GM23338 (cell line): ENCODE measurements around the gene EEF1E1. TPM values are rescaled to one million over a fixed set of nuclear protein-coding genes. Genes with fewer than 3 reads are reported as not detected.

Experiments
- ATAC-seq: fragments of 200-7000 bp; cut with Tn5 transposase; 3 replicates; pipeline ENCODE4 v1.9.1; 2020
- DNase-seq: peaks from one replicate; pipeline ENCODE4 v3.0.0-alpha.2; 2015; ENCODE audit warnings: low spot score
- H2AFZ ChIP-seq: fragments of 200-600 bp; sonication (generic); 2 replicates; pipeline ENCODE4 v1.8.0; 2016; ENCODE audit warnings: antibody characterized with exemption, mild to moderate bottlenecking, moderate library complexity
- H3F3A ChIP-seq: fragments of 200-600 bp; sonication (generic); replicated peaks from 2 replicates; pipeline ENCODE4 v1.8.0; 2017; ENCODE audit warnings: antibody characterized with exemption, mixed run types, low read depth
- H3K27ac ChIP-seq: fragments of 200-600 bp; sonication (generic); 2 replicates; pipeline ENCODE4 v1.6.1; 2016; ENCODE audit warnings: low read depth
- H3K27me3 ChIP-seq: fragments of 200-600 bp; sonication (generic); 2 replicates; pipeline ENCODE4 v1.8.0; 2016; ENCODE audit warnings: mild to moderate bottlenecking, mixed run types, moderate library complexity; ENCODE audit not compliant: insufficient read depth
- H3K36me3 ChIP-seq: fragments of 200-600 bp; sonication (generic); 2 replicates; pipeline ENCODE4 v1.8.0; 2016; ENCODE audit warnings: mild to moderate bottlenecking; ENCODE audit not compliant: insufficient read depth
- H3K4me1 ChIP-seq: fragments of 200-600 bp; sonication (generic); 2 replicates; pipeline ENCODE4 v1.8.0; 2016; ENCODE audit warnings: mild to moderate bottlenecking, moderate library complexity; ENCODE audit not compliant: insufficient read depth
- H3K4me2 ChIP-seq: fragments of 200-600 bp; sonication (generic); 2 replicates; pipeline ENCODE4 v1.7.1; 2017; ENCODE audit warnings: mixed run types
- H3K4me3 ChIP-seq: fragments of 200-600 bp; sonication (generic); 2 replicates; pipeline ENCODE4 v1.6.1; 2016; ENCODE audit warnings: mixed run types
- H3K79me2 ChIP-seq: fragments of 200-600 bp; sonication (generic); replicated peaks from 2 replicates; pipeline ENCODE4 v1.8.0; 2017; ENCODE audit warnings: mild to moderate bottlenecking; ENCODE audit not compliant: insufficient read depth
- H3K9me2 ChIP-seq: fragments of 200-600 bp; sonication (generic); 2 replicates; pipeline ENCODE4 v1.8.0; 2017; ENCODE audit not compliant: insufficient read depth
- H4K20me1 ChIP-seq: fragments of 200-600 bp; sonication (generic); replicated peaks from 2 replicates; pipeline ENCODE4 v1.8.0; 2017; ENCODE audit warnings: mild to moderate bottlenecking; ENCODE audit not compliant: insufficient read depth
- H3K27ac Mint-ChIP-seq: 2 replicates; pipeline ENCODE4 v1.8.0; 2020; ENCODE audit warnings: inconsistent platforms, mild to moderate bottlenecking, moderate library complexity, mixed read lengths
- H3K27me3 Mint-ChIP-seq: 3 replicates; pipeline ENCODE4 v1.8.0; 2022; ENCODE audit warnings: low read depth, mild to moderate bottlenecking, moderate library complexity, mixed read lengths, inconsistent platforms; ENCODE audit not compliant: insufficient read depth, poor library complexity
- H3K36me3 Mint-ChIP-seq: 3 replicates; pipeline ENCODE4 v1.8.0; 2021; ENCODE audit warnings: low read depth, mild to moderate bottlenecking, inconsistent platforms, moderate library complexity, mixed read lengths
- H3K4me1 Mint-ChIP-seq: 3 replicates; pipeline ENCODE4 v1.8.0; 2020; ENCODE audit warnings: mild to moderate bottlenecking, inconsistent platforms, mixed read lengths
- H3K4me3 Mint-ChIP-seq: 3 replicates; pipeline ENCODE4 v1.8.0; 2021; ENCODE audit warnings: moderate library complexity, mild to moderate bottlenecking, inconsistent platforms, mixed read lengths
- H3K9me3 Mint-ChIP-seq: 3 replicates; pipeline ENCODE4 v1.8.0; 2020; ENCODE audit warnings: moderate library complexity, mild to moderate bottlenecking, inconsistent platforms, mixed read lengths
- CREB1 ChIP-seq: fragments of 250-450 bp; sonication (Bioruptor Pico); IDR thresholded peaks from 2 replicates; pipeline ENCODE4 v1.5.0; 2020; ENCODE audit warnings: low read depth, mild to moderate bottlenecking, moderate library complexity
- EZH2 ChIP-seq: fragments of 200-600 bp; sonication (generic); IDR thresholded peaks from one replicate; pipeline ENCODE4 v1.8.0; 2017; ENCODE audit warnings: antibody characterized with exemption, mild to moderate bottlenecking, low read depth; ENCODE audit not compliant: unreplicated experiment
- EZH2phosphoT487 ChIP-seq: fragments of 200-600 bp; sonication (generic); IDR thresholded peaks from one replicate; pipeline ENCODE4 v1.8.1; 2018; ENCODE audit warnings: antibody characterized with exemption; ENCODE audit not compliant: unreplicated experiment
- JUNB ChIP-seq: IDR thresholded peaks from one replicate; pipeline ENCODE4 v1.6.1; 2016; ENCODE audit warnings: antibody characterized with exemption; ENCODE audit not compliant: unreplicated experiment
- NANOG ChIP-seq: IDR thresholded peaks from 2 replicates; pipeline ENCODE4 v1.6.1; 2016; ENCODE audit warnings: antibody characterized with exemption, borderline replicate concordance
- POLR2AphosphoS5 ChIP-seq: IDR thresholded peaks from 2 replicates; pipeline ENCODE4 v1.6.1; 2016; ENCODE audit warnings: antibody characterized with exemption, low read depth
- STAT1 ChIP-seq: IDR thresholded peaks from one replicate; pipeline ENCODE4 v1.6.1; 2016; ENCODE audit warnings: antibody characterized with exemption; ENCODE audit not compliant: unreplicated experiment
- ZNF114 ChIP-seq: fragments of 250-450 bp; sonication (Bioruptor Pico); IDR thresholded peaks from 2 replicates; pipeline ENCODE4 v1.5.0; 2020; ENCODE audit warnings: mild to moderate bottlenecking, moderate library complexity
- ZNF331 ChIP-seq: fragments of 250-450 bp; sonication (Bioruptor Pico); IDR thresholded peaks from 2 replicates; pipeline ENCODE4 v1.5.0; 2020; ENCODE audit warnings: low read depth, mild to moderate bottlenecking, moderate library complexity
- ZNF462 ChIP-seq: fragments of 250-450 bp; sonication (Bioruptor Pico); IDR thresholded peaks from 2 replicates; pipeline ENCODE4 v1.5.0; 2020; ENCODE audit warnings: mild to moderate bottlenecking, moderate library complexity
- polyA plus RNA-seq: library from polyadenylated mRNA; unstranded; fragments of >200 nt; fragmentation: Nextera tagmentation; extraction: Ambion mirVana; gene quantifications from 2 replicates; pipeline ENCODE4 v1.2.1, GENCODE V29; 2016
- total RNA-seq: library from RNA; depleted of rRNA; stranded (reverse); fragments of >200 nt; shearing (Covaris generic); gene quantifications from 2 replicates; pipeline ENCODE4 v1.2.3, GENCODE V29; 2014
- TF ChIP-seq, protein P1 (sequence below): IDR thresholded peaks from one replicate; pipeline ENCODE4 v1.6.1; 2018; ENCODE audit warnings: antibody characterized with exemption; ENCODE audit not compliant: unreplicated experiment

EEF1E1 gene
- total and polyA plus RNA-seq, 2 experiments from 2014 or later = 298 to 317 TPM

DNA sequence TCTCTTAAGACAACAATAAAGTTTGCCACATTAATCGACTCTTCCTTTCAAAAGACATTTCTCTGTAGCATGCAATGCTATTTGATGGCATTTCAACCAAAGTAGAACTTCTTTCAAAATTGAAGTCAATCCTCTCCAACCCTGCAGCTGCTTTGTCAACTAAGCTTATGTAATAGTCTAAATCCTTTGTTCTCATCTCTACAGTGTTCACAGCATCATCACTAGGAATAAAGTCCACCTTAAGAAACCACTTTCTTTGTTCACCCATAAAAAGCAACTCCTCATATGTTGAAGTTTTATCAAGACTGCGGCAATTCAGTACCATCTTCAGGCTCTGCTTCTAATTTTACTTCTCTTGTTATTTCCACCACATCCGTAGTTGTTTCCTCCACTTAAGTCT is 26.6 kb downstream of the EEF1E1 start:
- Histone ChIP-seq H3K4me3 (no peak overlapping the region), H3K79me2 (no peaks in the 10 kb centered on the region), H3K9me2 (peaks cover 5% of the 10 kb centered on the region; the same call in 1 of the 2 replicates), H3K4me1 (no peaks in the 10 kb centered on the region), H3F3A (no peaks in the 10 kb centered on the region), H2AFZ (no peak overlapping the region), H3K27ac (no peak overlapping the region), H3K36me3 (peaks cover 5% of the 10 kb centered on the region; the same call in 1 of the 2 replicates), H3K27me3 (no peaks in the 10 kb centered on the region), H3K4me2 (no peak overlapping the region), H4K20me1 (peaks cover 10% of the 10 kb centered on the region; the same call in 1 of the 2 replicates)
- DNase-seq = no peak
- H3K4me1 Mint-ChIP-seq = no peaks in the 10 kb centered on the region
- H3K4me3 Mint-ChIP-seq = no peak overlapping the region
- no peak for ATAC-seq
- peaks cover 3% of the 10 kb centered on the region for H3K27me3 Mint-ChIP-seq
- no peaks in the 10 kb centered on the region for H3K9me3 Mint-ChIP-seq
- H3K27ac Mint-ChIP-seq = no peak overlapping the region
- H3K36me3 Mint-ChIP-seq = peaks cover 26% of the 10 kb centered on the region
- TF ChIP-seq JUNB (no peak), STAT1 (no peak), NANOG (no peak), CREB1 (CRISPR knock-in tag) (no peak), ZNF331 (no peak), ZNF114 (no peak), EZH2phosphoT487 (no peak), POLR2AphosphoS5 (no peak), ZNF462 (CRISPR knock-in tag) (no peak), EZH2 (no peak)
- TF ChIP-seq, protein P1, sequence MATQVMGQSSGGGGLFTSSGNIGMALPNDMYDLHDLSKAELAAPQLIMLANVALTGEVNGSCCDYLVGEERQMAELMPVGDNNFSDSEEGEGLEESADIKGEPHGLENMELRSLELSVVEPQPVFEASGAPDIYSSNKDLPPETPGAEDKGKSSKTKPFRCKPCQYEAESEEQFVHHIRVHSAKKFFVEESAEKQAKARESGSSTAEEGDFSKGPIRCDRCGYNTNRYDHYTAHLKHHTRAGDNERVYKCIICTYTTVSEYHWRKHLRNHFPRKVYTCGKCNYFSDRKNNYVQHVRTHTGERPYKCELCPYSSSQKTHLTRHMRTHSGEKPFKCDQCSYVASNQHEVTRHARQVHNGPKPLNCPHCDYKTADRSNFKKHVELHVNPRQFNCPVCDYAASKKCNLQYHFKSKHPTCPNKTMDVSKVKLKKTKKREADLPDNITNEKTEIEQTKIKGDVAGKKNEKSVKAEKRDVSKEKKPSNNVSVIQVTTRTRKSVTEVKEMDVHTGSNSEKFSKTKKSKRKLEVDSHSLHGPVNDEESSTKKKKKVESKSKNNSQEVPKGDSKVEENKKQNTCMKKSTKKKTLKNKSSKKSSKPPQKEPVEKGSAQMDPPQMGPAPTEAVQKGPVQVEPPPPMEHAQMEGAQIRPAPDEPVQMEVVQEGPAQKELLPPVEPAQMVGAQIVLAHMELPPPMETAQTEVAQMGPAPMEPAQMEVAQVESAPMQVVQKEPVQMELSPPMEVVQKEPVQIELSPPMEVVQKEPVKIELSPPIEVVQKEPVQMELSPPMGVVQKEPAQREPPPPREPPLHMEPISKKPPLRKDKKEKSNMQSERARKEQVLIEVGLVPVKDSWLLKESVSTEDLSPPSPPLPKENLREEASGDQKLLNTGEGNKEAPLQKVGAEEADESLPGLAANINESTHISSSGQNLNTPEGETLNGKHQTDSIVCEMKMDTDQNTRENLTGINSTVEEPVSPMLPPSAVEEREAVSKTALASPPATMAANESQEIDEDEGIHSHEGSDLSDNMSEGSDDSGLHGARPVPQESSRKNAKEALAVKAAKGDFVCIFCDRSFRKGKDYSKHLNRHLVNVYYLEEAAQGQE = no peak
